Smooth muscle cell (in vitro differentiated cells): ENCODE results near the gene KANSL3. TPM values are rescaled to one million over a fixed set of nuclear protein-coding genes. Genes with fewer than 3 reads are reported as not detected.
"Not testable (repeated sequence)": the region's sequence is repeated elsewhere in the genome, so short reads cannot be mapped to it uniquely, and the experiment has no call there.

Source experiments
- DNase-seq: peaks from one replicate; lab custom pipeline; 2025; ENCODE audit not compliant: unreplicated experiment; lab: John Stamatoyannopoulos, UW
- H2AFZ ChIP-seq: fragments of 200-600 bp; sonication (generic); 2 replicates; pipeline ENCODE4 v1.6.0; 2016; ENCODE audit warnings: antibody characterized with exemption, low read depth, mild to moderate bottlenecking
- H3F3A ChIP-seq: fragments of 200-600 bp; sonication (generic); 2 replicates; pipeline ENCODE4 v1.6.0; 2017; ENCODE audit warnings: antibody characterized with exemption, low read depth
- H3K27ac ChIP-seq: fragments of 200-600 bp; sonication (generic); 2 replicates; pipeline ENCODE4 v1.5.1; 2016; ENCODE audit warnings: low read depth, mild to moderate bottlenecking
- H3K27me3 ChIP-seq: fragments of 200-600 bp; sonication (generic); 2 replicates; pipeline ENCODE4 v1.6.1; 2016; ENCODE audit warnings: low read depth, mild to moderate bottlenecking
- H3K36me3 ChIP-seq: fragments of 200-600 bp; sonication (generic); 2 replicates; pipeline ENCODE4 v1.5.1; 2016; ENCODE audit warnings: low read depth
- H3K4me1 ChIP-seq: fragments of 200-600 bp; sonication (generic); 2 replicates; pipeline ENCODE4 v1.5.1; 2016; ENCODE audit warnings: low read depth
- H3K4me2 ChIP-seq: fragments of 200-600 bp; sonication (generic); 2 replicates; pipeline ENCODE4 v1.6.0; 2016; ENCODE audit warnings: mild to moderate bottlenecking
- H3K4me3 ChIP-seq: fragments of 200-600 bp; sonication (generic); 2 replicates; pipeline ENCODE4 v1.5.1; 2016; ENCODE audit warnings: mild to moderate bottlenecking
- H3K79me2 ChIP-seq: fragments of 200-600 bp; sonication (generic); 2 replicates; pipeline ENCODE4 v1.6.0; 2016; ENCODE audit warnings: low read depth, mild to moderate bottlenecking
- H3K9ac ChIP-seq: fragments of 200-600 bp; sonication (generic); 2 replicates; pipeline ENCODE4 v1.6.0; 2016; ENCODE audit warnings: low read depth
- H3K9me3 ChIP-seq: fragments of 200-600 bp; sonication (generic); replicated peaks from 2 replicates; pipeline ENCODE4 v1.5.1; 2016; ENCODE audit warnings: low read depth
- H4K20me1 ChIP-seq: fragments of 200-600 bp; sonication (generic); 2 replicates; pipeline ENCODE4 v1.6.0; 2016; ENCODE audit warnings: low read depth
- CTCF ChIP-seq: fragments of 200-600 bp; sonication (generic); IDR thresholded peaks from 2 replicates; pipeline ENCODE4 v1.5.1; 2017; ENCODE audit warnings: borderline replicate concordance, mild to moderate bottlenecking, antibody characterized with exemption; ENCODE audit not compliant: insufficient read depth, poor library complexity, severe bottlenecking
- WGBS: methylation state at CpG from one replicate; pipeline ENCODE4 v1.1.7; 2016; ENCODE audit warnings: low lambda C conversion rate; 5-methylcytosine and 5-hydroxymethylcytosine counted together
- polyA plus RNA-seq: library from polyadenylated mRNA; unstranded; fragments of >200 nt; fragmentation: Nextera tagmentation; extraction: Ambion mirVana; gene quantifications from 2 replicates; pipeline ENCODE4 v1.2.1, GENCODE V29; 2016
- total RNA-seq: library from RNA; depleted of rRNA; stranded (reverse); fragments of >200 nt; gene quantifications from 2 replicates; pipeline ENCODE4 v1.2.3, GENCODE V29; 2014

Gene KANSL3
- total and polyA plus RNA-seq, 2 experiments from 2014 or later, result 12.0 to 13.3 TPM

- Histone ChIP-seq H4K20me1 (no peaks in the 10 kb centered on the region), H3K9ac (peak overlapping the region; percentile 66), H3K4me1 (no peaks in the 10 kb centered on the region), H3K27me3 (no peaks in the 10 kb centered on the region), H3K79me2 (no peaks in the 10 kb centered on the region), H3K4me2 (no peak overlapping the region), H3K36me3 (no peaks in the 10 kb centered on the region), H3K27ac (peak overlapping the region; percentile 86), H3K4me3 (no peak overlapping the region), H3K9me3 (no peaks in the 10 kb centered on the region), H2AFZ (no peak overlapping the region), H3F3A (no peaks in the 10 kb centered on the region)
- 71% methylated on average over 16 of the region's 16 CpGs for WGBS
- no peak for TF ChIP-seq CTCF
- no peak for DNase-seq
Measured at GRCh38 chr2:96556441-96557330, 81.4 kb downstream of the KANSL3 start.

- H3K27ac ChIP-seq, result no peak overlapping the region
- no peaks in the 10 kb centered on the region for H3K9me3 ChIP-seq
- H4K20me1 ChIP-seq, result no peaks in the 10 kb centered on the region
- no peaks in the 10 kb centered on the region for H3K4me1 ChIP-seq
- no peak overlapping the region for H2AFZ ChIP-seq
- no peak for DNase-seq
- H3F3A ChIP-seq, result no peaks in the 10 kb centered on the region
- no peaks in the 10 kb centered on the region for H3K27me3 ChIP-seq
- H3K4me2 ChIP-seq, result no peak overlapping the region
- H3K9ac ChIP-seq, result no peak overlapping the region
- H3K36me3 ChIP-seq, result no peaks in the 10 kb centered on the region
- TF ChIP-seq CTCF, result no peak
- WGBS, result 97% methylated on average over 13 of the region's 14 CpGs
- H3K4me3 ChIP-seq, result no peak overlapping the region
- H3K79me2 ChIP-seq, result no peaks in the 10 kb centered on the region
Measured at GRCh38 chr2:96555146-96555610, 82.9 kb downstream of the KANSL3 start.

- no peaks in the 10 kb centered on the region for H3K4me1 ChIP-seq
- H3K36me3 ChIP-seq, result no peaks in the 10 kb centered on the region
- H2AFZ ChIP-seq, result no peak overlapping the region
- no peaks in the 10 kb centered on the region for H3K79me2 ChIP-seq
- no peak overlapping the region for H3K4me2 ChIP-seq
- WGBS, result 51% methylated on average over 35 of the region's 35 CpGs
- no peaks in the 10 kb centered on the region for H3K9me3 ChIP-seq
- no peak overlapping the region for H3K27ac ChIP-seq
- H3K4me3 ChIP-seq, result no peak overlapping the region
- no peaks in the 10 kb centered on the region for H3K27me3 ChIP-seq
- H4K20me1 ChIP-seq, result no peaks in the 10 kb centered on the region
- no peak overlapping the region for H3K9ac ChIP-seq
- no peaks in the 10 kb centered on the region for H3F3A ChIP-seq
- TF ChIP-seq CTCF, result peak; percentile 83
- no peak for DNase-seq
Measured at GRCh38 chr2:96554293-96555145, 83.6 kb downstream of the KANSL3 start.

DNA sequence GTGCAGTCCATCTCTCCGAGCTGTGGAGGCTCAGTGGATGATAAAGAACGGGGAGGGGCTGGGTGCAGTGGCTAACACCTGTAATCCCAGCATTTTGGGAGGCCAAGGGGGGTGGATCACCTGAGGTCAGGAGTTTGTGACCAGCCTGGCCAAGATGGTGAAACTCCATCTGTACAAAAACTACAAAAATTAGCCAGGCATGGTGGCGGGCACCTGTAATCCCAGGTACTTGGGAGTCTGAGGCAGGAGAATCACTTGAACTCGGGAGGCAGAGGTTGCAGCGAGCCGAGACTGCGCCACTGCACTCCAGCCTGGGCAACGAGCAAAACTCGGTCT lies 84.2 kb downstream of the KANSL3 start:
- not testable (repeated sequence) for H3K4me2 ChIP-seq, H3K27ac ChIP-seq, H3K9ac ChIP-seq, H2AFZ ChIP-seq, H3K4me3 ChIP-seq, H3K9me3 ChIP-seq, H3K79me2 ChIP-seq, H4K20me1 ChIP-seq, DNase-seq, H3K36me3 ChIP-seq, H3K4me1 ChIP-seq, H3F3A ChIP-seq, H3K27me3 ChIP-seq
- whole genome bisulfite sequencing, result 79% methylated on average over 9 of the region's 9 CpGs
